Stimulated activated CD4-positive, alpha-beta T cell treated with anti-CD3 and anti-CD28 coated beads, Interleukin-12 subunit alpha, Interleukin-12 subunit beta, amount 100 ng/mL, for 48 hours (primary cell): ENCODE data around the gene PPA1.
"Not testable (repeated sequence)": the region's sequence is repeated elsewhere in the genome, so short reads cannot be mapped to it uniquely, and the experiment has no call there.

Experiments used
- DNase-seq, 3 donors: peaks; one replicate each; pipeline ENCODE4 v3.0.0-alpha.2; 2020; ENCODE audit warnings: low read depth in 2 of 3, low spot score in 1 of 3

PPA1 gene

DNA sequence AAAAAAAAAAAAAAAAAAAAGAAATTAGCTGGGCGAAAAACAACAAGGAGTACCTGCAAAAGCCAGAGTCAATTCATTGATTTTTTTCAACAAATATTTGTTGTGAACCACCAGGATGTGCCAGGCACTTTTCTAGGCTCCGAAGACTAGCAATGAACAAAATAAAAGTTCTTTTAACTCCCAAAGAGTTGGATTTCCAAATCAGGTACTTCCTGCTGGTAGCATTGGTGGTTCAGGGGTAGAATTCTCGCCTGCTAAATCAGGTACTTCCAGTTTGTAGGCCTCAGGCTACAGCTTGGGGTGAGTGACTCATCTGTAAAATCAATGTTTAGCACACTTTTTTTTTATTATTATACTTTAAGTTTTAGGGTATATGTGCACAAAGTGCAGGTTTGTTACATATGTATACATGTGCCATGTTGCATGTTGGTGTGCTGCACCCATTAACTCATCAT, 10.9 kb downstream of the PPA1 start:
- DNase-seq, result no peak

- DNase-seq, result no peak
Measured at GRCh38 chr10:70221030-70221429, 12.2 kb downstream of the PPA1 start.

GRCh38 chr10:70212879-70213278, 20.4 kb downstream of the PPA1 start:
- DNase-seq, result no peak

DNA sequence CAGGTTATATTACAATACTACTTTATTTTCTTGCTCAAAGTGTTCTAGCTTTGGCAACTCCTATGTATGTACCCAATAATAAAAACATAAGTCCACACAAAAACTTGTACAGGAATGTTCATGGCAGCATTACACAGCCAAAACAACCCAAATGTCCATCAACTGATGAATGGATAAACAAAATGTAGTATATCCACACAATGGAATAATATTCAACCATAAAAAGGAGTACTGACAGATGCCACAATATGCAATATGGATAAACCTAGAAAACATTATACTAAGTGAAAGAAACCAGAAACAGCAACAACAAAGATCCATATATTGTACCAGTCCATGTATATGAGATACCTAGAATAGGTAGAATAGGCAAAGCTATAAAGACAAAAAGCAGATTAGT, 21.0 kb downstream of the PPA1 start:
- no peak for DNase-seq

DNA sequence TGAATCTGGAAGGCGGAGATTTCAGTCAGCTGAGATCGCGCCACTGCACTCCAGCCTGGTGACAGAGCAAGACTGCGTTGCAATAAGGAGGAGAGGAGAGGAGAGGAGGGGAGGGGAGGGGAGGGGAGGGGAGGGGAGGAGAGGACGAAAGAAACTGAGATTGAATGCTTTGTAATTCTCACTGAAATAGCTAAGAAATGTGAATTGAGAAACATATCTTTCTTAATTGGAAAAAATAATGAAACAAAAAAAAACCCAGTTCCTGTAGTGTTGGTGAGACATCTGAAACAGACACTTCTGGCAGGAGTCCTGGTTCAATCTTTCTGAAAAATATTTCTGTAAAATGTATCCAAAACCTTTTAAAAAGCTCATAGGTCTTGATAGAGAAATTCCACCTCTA, 26.5 kb downstream of the PPA1 start:
- no peak for DNase-seq

DNA sequence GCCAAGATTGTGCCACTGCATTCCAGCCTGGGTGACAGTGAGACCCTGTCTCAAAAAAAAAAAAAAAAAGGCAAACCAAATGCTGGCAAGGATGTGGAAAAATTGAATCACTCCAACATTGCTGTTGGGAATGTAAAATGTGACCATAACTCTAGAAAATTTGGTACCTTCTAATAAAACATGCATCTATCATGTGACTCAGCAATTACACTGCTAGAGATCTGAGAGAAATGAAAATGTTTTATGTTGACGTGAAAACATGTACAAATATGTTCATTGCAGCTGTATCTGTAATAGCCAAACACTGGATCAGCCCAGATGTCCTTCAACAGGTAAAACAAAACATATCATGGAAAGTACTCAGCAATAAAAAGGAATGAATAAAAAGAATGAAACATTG, 32.1 kb downstream of the PPA1 start:
- no peak for DNase-seq

- DNase-seq, result no peak
Measured at GRCh38 chr10:70198696-70199466, 34.3 kb downstream of the PPA1 start.

DNA sequence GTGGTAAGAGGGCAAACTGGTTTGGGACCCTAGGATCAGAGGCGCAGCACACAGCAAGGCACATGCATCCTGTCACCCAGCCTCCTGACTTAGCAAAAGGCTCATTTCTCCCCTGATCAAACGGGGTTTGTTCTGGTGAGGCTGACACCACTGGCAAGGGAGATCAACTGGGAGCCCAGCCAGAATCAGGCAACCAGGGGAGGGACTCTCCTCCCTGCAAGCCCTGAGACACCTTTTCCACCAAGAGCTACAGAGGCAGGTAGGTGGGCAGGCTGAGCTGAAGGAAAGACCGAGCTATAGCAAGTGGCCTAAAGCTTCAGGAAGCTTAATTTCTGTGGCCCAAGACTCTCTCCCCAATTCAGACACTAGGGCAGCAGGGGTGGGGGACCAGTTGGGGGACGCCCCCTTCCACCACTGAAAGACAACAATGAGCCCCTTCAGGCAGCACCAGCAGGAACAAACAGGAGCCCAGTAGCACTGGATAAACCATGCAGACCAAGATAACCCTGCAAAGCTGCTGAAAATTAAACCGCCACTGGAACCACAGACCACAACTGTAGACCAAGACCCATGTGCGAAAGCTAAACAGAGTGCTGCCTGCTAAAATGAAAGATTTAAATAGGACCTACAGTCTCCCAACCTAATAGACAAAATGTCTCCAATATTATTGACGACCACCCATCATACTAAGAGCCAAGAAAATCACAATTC, 35.8 kb downstream of the PPA1 start:
- DNase-seq, result no peak

GRCh38 chr10:70193391-70193844, 39.8 kb downstream of the PPA1 start:
- no peak for DNase-seq

DNA sequence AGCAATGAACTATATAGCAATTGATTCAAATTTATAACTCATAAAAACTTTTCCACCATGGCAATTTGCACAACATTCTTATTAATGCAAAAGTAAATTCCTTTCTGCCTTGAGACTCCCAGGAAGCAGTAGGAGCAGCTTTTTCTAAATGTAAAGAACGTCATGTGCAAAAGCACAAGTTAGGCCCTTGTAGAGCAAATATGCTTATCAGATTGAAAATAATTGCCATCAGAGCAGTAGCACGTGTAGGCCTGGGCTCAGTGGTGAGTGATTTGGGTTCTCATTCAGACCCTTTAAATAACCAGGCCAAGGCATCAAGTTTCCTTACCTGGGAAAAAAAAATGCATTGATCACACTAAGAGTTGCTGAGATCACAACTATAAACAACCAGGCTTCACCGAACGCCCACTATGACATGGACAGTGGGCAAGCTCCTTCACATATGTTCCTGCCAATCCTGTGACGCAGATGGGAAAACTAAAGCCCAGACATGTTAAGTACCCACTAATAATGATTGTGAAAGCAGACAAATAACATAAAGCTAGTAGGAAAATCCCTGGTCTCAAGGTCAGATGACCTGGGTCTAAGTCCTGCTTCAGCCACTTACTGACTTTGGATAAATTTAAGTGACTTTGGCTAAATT, 40.8 kb downstream of the PPA1 start:
- DNase-seq, result no peak

DNA sequence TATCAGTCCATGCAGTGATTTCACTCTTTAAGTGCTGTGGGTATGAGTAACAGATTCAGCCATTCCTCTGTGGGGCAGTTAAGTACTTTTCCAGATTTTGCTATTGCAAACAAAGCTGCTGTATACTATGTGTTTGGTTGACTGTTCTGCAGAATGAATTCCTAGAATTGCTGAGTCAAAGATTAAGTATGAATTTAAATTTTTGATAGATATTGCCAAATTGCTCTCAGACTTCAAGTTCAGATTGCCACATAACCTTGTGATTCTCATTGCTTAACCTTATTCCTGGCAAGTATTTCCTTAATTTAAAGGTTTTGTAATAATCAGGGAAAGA, 41.3 kb downstream of the PPA1 start:
- DNase-seq, result no peak

- DNase-seq, result no peak
Measured at GRCh38 chr10:70191161-70191971, 41.9 kb downstream of the PPA1 start.

DNA sequence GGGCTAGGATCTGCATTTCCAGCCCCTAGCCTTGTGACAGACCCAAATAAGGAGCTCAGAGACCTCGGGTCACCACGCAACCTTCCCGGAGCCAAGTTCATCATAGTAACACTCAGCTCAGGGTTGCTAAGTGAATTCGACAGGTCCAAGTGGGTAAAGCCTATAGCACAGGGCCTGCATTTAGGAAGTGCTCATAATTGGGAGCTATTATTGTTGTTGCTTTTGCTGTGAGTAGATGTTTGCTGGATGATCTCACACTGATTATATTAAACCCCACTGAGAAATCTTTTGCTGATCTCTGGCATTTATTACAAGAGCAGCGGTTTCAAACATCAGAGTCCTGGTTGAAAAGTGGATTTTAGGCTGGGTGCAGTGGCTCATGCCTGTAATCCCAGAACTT, 42.6 kb downstream of the PPA1 start:
- DNase-seq, result no peak

DNA sequence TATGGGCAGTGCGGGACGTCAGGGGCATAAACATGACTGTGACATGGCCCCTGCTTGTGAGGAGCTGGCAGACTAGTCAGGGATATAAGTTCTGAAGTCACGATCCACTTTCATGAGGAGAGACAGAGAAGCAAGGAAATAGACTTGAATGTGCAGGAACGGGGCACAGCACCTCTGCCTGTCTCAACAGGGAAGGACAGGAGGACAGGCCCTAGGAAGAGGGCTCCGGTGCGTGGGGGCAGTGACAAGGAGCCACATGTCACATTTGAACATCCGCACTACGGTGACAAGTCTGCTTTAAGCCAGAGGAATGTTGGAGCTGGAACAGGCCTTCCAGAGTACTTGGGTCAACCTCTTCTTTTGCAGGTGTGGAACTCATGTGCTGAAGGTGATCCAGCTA, 43.1 kb downstream of the PPA1 start:
- DNase-seq, result no peak

DNA sequence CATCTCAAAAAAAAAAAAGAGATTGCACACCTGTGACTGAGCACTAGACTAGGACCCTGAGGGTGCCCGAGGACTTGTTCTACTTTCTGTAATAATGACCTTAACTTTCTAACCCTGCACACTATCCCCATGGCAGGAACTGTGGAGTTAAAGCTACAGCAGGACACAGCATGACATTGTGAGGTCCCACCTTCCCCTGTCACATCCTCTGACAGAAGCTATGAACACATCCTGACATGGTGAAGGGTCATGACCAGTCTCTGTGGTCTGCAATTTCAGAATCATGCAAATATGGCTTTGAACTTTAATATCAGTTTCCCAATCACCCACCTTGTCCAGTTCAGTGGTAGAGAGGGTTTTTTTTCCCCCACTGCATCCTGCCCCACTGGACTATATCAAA, 44.5 kb downstream of the PPA1 start:
- DNase-seq, result no peak

GRCh38 chr10:70186571-70186970, 46.7 kb downstream of the PPA1 start:
- DNase-seq, result no peak

- DNase-seq, result no peak
Measured at GRCh38 chr10:70186090-70186489, 47.1 kb downstream of the PPA1 start.

GRCh38 chr10:70183304-70183703, 49.9 kb downstream of the PPA1 start:
- DNase-seq, result no peak

GRCh38 chr10:70179209-70179608, 54.0 kb downstream of the PPA1 start:
- DNase-seq, result not testable (repeated sequence)

- no peak for DNase-seq
Measured at GRCh38 chr10:70178139-70178725, 55.0 kb downstream of the PPA1 start.

GRCh38 chr10:70176441-70176840, 56.8 kb downstream of the PPA1 start:
- no peak for DNase-seq
